Endodermal cell (in vitro differentiated cells): ENCODE data around the gene MAP6. TPM values are rescaled to one million over a fixed set of nuclear protein-coding genes. Genes with fewer than 3 reads are reported as not detected.
A peak's percentile ranks its signal among the peaks of the same experiment; 100 is the strongest.

Experiments
- DNase-seq: peaks from one replicate; pipeline ENCODE4 v3.0.0-alpha.2; 2017
- H3K27ac ChIP-seq: 2 replicates; pipeline ENCODE4 v1.5.1; 2013; ENCODE audit warnings: mild to moderate bottlenecking, low read depth, low read length, moderate library complexity
- H3K27me3 ChIP-seq: 2 replicates; pipeline ENCODE4 v1.6.1; 2013; ENCODE audit warnings: mild to moderate bottlenecking, low read length, moderate library complexity; ENCODE audit not compliant: insufficient read depth, control insufficient read depth, poor library complexity, severe bottlenecking
- H3K36me3 ChIP-seq: 2 replicates; pipeline ENCODE4 v1.7.0; 2013; ENCODE audit warnings: mild to moderate bottlenecking, low read length, moderate library complexity; ENCODE audit not compliant: control insufficient read depth, insufficient read depth
- H3K4me1 ChIP-seq: one replicate; pipeline ENCODE4 v1.7.0; 2013; ENCODE audit warnings: low read length; ENCODE audit not compliant: control insufficient read depth, insufficient read depth
- H3K4me3 ChIP-seq: 2 replicates; pipeline ENCODE4 v1.5.1; 2013; ENCODE audit warnings: mild to moderate bottlenecking, low read length, moderate library complexity
- H3K9ac ChIP-seq: 2 replicates; pipeline ENCODE4 v1.6.1; 2013; ENCODE audit warnings: mild to moderate bottlenecking, low read length, moderate library complexity; ENCODE audit not compliant: poor library complexity, severe bottlenecking; ENCODE audit errors: extremely low read depth
- H3K9me3 ChIP-seq: 2 replicates; pipeline ENCODE4 v1.6.1; 2013; ENCODE audit warnings: mild to moderate bottlenecking, low read length, moderate library complexity; ENCODE audit not compliant: control insufficient read depth
- H3K27ac Mint-ChIP-seq: 2 replicates; pipeline ENCODE4 v1.8.0; 2020; ENCODE audit warnings: mixed read lengths
- H3K27me3 Mint-ChIP-seq: 2 replicates; pipeline ENCODE4 v1.8.0; 2021; ENCODE audit warnings: mild to moderate bottlenecking, mixed read lengths; ENCODE audit not compliant: insufficient read depth
- H3K36me3 Mint-ChIP-seq: 2 replicates; pipeline ENCODE4 v1.8.0; 2020; ENCODE audit warnings: low read depth, mixed read lengths
- H3K4me1 Mint-ChIP-seq: 2 replicates; pipeline ENCODE4 v1.8.0; 2020; ENCODE audit warnings: mixed read lengths
- H3K4me3 Mint-ChIP-seq: 2 replicates; pipeline ENCODE4 v1.8.0; 2020; ENCODE audit warnings: mild to moderate bottlenecking, moderate library complexity, mixed read lengths
- H3K9me3 Mint-ChIP-seq: 2 replicates; pipeline ENCODE4 v1.8.0; 2020; ENCODE audit warnings: mild to moderate bottlenecking, mixed read lengths
- CTCF ChIP-seq: fragments of 200-600 bp; sonication (generic); conservative IDR thresholded peaks from 2 replicates; pipeline ENCODE4 v1.5.0; 2021; ENCODE audit warnings: antibody characterized with exemption, mild to moderate bottlenecking
- WGBS, 2 experiments: methylation state at CpG; one replicate each; pipeline versions ENCODE4 v1.1.5 to v1.1.7; 2013; ENCODE audit warnings: missing lambda C conversion rate in 2 of 2, mixed read lengths in 1 of 2; ENCODE audit not compliant: insufficient coverage in 1 of 2, insufficient read length in 1 of 2; 5-methylcytosine and 5-hydroxymethylcytosine counted together
- long read RNA-seq, 4 experiments: library from polyadenylated mRNA in 2 of 4; library from RNA in 1 of 4; library from capped mRNA in 1 of 4; stranded (forward) in 3 of 4; unstranded in 1 of 4; transcript quantifications; one replicate each; pipeline ENCODE4 v2.0.0, GENCODE V29; 2020 to 2021; ENCODE audit warnings: inconsistent platforms in 1 of 4
- polyA plus RNA-seq, 2 experiments: library from polyadenylated mRNA; stranded (reverse); fragments of 50-300 nt; gene quantifications; one replicate each; pipeline ENCODE4 v1.2.3, GENCODE V29; 2013
- total RNA-seq, 2 donors: library from RNA; stranded (reverse); fragmentation: NEBNext Ultra II Directional in 1 of 2; extraction: Animal tissue kit (Norgen Biotek cat#: 25700) in 1 of 2; gene quantifications; 2 replicates in 1 of 2; 3 replicates in 1 of 2; pipeline ENCODE4 v1.2.1, GENCODE V29; 2021

MAP6 gene
- total RNA-seq, result 1 to 10 TPM; 1.9 to 4.2 TPM
- polyA plus RNA-seq (2013, experiment 1 of 2), result 80.4 TPM
- 73.4 TPM for polyA plus RNA-seq (2013, experiment 2 of 2)
- long read RNA-seq, experiment 1, partial matches to known transcripts, result 0 of 1 reads
- long read RNA-seq, experiment 1, other reads (novel, unspliced or antisense), result 1 of 1 reads
- long read RNA-seq, experiment 2, full-length matches to known transcripts, result 6 of 8 reads
- long read RNA-seq, experiment 2, partial matches to known transcripts, result 0 of 8 reads
- long read RNA-seq, experiment 2, other reads (novel, unspliced or antisense), result 2 of 8 reads
- long read RNA-seq, experiment 3, result 0 reads
- long read RNA-seq, experiment 4, result 0 reads

- Histone ChIP-seq H3K4me3 (peak within 1 kb of the TSS; percentile 69), H3K9me3 (peaks cover 4% of the 10 kb centered on the region), H3K27me3 (peaks cover 85% of the 10 kb centered on the region), H3K9ac (no peak within 1 kb of the TSS), H3K4me1 (no peaks in the 10 kb centered on the region), H3K36me3 (no peaks in the 10 kb centered on the region), H3K27ac (peak within 1 kb of the TSS; percentile 94)
- TF ChIP-seq CTCF, result no peak
- peaks cover 75% of the 10 kb centered on the region for H3K27me3 Mint-ChIP-seq
- no peaks in the 10 kb centered on the region for H3K36me3 Mint-ChIP-seq
- peak; percentile 82 for DNase-seq
- H3K27ac Mint-ChIP-seq, result no peak within 1 kb of the TSS
- no peaks in the 10 kb centered on the region for H3K9me3 Mint-ChIP-seq
- 4 to 5% methylated on average over 31 to 72 of the region's 72 CpGs for WGBS, 2 experiments
- peak within 1 kb of the TSS; percentile 47 for H3K4me3 Mint-ChIP-seq
- peaks cover 15% of the 10 kb centered on the region for H3K4me1 Mint-ChIP-seq
Observed at GRCh38 chr11:75668451-75669297, at the start of gene MAP6. TSS of gene MAP6 (minus strand) at chr11:75669038. CDS start at chr11:75668369, 669 bp downstream.

- no peaks in the 10 kb centered on the region for H3K36me3 Mint-ChIP-seq
- Histone ChIP-seq H3K36me3 (no peaks in the 10 kb centered on the region), H3K9ac (no peak within 1 kb of the TSS), H3K9me3 (no peaks in the 10 kb centered on the region), H3K4me3 (no peak within 1 kb of the TSS), H3K27me3 (no peaks in the 10 kb centered on the region), H3K4me1 (no peaks in the 10 kb centered on the region), H3K27ac (no peak within 1 kb of the TSS)
- peaks cover 70% of the 10 kb centered on the region for H3K27me3 Mint-ChIP-seq
- H3K27ac Mint-ChIP-seq, result no peak within 1 kb of the TSS
- H3K4me3 Mint-ChIP-seq, result no peak within 1 kb of the TSS
- WGBS, 2 experiments, result 88 to 94% methylated on average over 10 to 13 of the region's 13 CpGs
- TF ChIP-seq CTCF, result no peak
- peaks cover 13% of the 10 kb centered on the region for H3K4me1 Mint-ChIP-seq
- H3K9me3 Mint-ChIP-seq, result no peaks in the 10 kb centered on the region
- DNase-seq, result no peak
Observed at GRCh38 chr11:75717608-75718418, 49.0 kb upstream of the MAP6 start, which contains the start of gene MOGAT2. TSS of gene MOGAT2 (plus strand) at chr11:75717838. CDS start at chr11:75717889, 51 bp downstream.

- H3K9ac ChIP-seq, result no peak overlapping the region
- no peaks in the 10 kb centered on the region for H3K9me3 ChIP-seq
- DNase-seq, result no peak
- Mint-ChIP-seq H3K4me3 (no peak overlapping the region), H3K27ac (no peak overlapping the region), H3K9me3 (no peaks in the 10 kb centered on the region), H3K27me3 (peaks cover 78% of the 10 kb centered on the region), H3K4me1 (peaks cover 13% of the 10 kb centered on the region), H3K36me3 (no peaks in the 10 kb centered on the region)
- H3K27me3 ChIP-seq, result no peaks in the 10 kb centered on the region
- no peak overlapping the region for H3K4me3 ChIP-seq
- no peak overlapping the region for H3K27ac ChIP-seq
- no peak for TF ChIP-seq CTCF
- 53 to 69% methylated on average over 3 of the region's 3 CpGs for WGBS, 2 experiments
- H3K36me3 ChIP-seq, result no peaks in the 10 kb centered on the region
- H3K4me1 ChIP-seq, result no peaks in the 10 kb centered on the region
Observed at GRCh38 chr11:75716659-75717058, 47.8 kb upstream of the MAP6 start.
